ENCODE results near the gene CD27. TPM values are rescaled to one million over a fixed set of nuclear protein-coding genes. Genes with fewer than 3 reads are reported as not detected.
A peak's percentile ranks its signal among the peaks of the same experiment; 100 is the strongest.
"Not testable (repeated sequence)": the region's sequence is repeated elsewhere in the genome, so short reads cannot be mapped to it uniquely, and the experiment has no call there.

Gene CD27
- total RNA-seq, 4 donors from 2014 or later = 1.1 to 16.8 (median 2.3) TPM; not detected in 1

DNA sequence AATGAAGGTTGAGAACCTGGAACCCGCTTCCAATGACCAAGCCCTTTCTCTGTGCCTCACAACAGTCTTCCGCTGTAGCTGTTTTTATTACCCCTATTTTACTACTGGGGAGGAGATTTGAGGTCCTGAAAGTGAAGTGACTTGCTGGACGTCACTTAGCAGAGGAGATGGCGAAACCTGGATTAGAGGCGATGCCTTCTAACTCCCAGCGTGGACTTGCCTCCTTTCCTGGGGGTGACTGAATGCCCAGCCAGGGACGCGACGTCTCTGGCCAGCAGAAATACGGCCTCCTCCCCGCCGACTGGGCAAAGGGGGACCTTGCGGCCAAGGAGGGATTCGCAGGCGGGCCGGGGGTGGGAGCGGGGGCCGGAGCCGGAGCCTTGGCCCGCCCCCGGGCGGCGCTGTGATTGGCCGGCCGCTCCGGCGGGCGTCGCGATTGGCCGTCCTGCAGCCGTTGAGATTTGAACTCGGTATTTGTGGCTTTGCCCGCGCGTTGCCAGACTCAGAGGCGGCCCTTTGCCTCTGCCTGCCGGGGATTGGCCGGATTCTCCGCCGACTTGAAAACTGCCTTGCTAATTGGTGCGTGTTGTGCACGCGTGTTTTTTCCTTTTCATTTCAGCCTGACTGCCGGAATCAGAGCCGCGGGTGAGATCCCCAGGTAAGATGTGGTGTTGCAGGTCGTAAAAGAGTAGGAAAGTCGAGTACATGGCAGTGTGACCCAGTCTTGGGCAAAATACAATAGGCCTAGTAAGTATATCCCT lies 48.9 kb downstream of the CD27 start, which contains the start of gene NCAPD2:
Gene NCAPD2, plus strand, starts transcription at position 606 of the 761 bp plus-strand sequence. CDS start 997 bp downstream, outside the sequence.
- Histone ChIP-seq H3K9me3 (no peaks in the 10 kb centered on the region), H3K27me3 (no peaks in the 10 kb centered on the region), H3K27ac (peak within 1 kb of the TSS; percentile 97 to 99 (median 98)), H3K4me1 (peaks cover 13 to 27% (median 22%) of the 10 kb centered on the region in 4 donors), H3K36me3 (no peaks in the 10 kb centered on the region), H3K4me3 (peak within 1 kb of the TSS; percentile 52 to 87 (median 70))
- in situ Hi-C loops (cut with MboI; ENCODE audit: low pct_ligation_motif_present in 1 of 4, low pct_unique_long_range_greater_than_20kb in 1 of 4, low sequenced_read_pairs in 3 of 4) (no loop called here), intact Hi-C loops (cut with DNase I; ENCODE audit: low total_unique reads) (no loop called here)
- WGBS, 2 donors (ENCODE audit: low coverage in 1 of 2) = 0% methylated on average over 2 to 43 of the region's 49 CpGs
- peak; percentile 96 for DNase-seq
- TF ChIP-seq EP300 (IDR thresholded peaks at IDR 0.05; ENCODE audit: low read depth) = no peak
- TF ChIP-seq CTCF (IDR thresholded peaks at IDR 0.05) = peak; percentile 28 to 89 (median 47)
- peak; percentile 6 for TF ChIP-seq POLR2A (IDR thresholded peaks at IDR 0.05)
- no peak for TF ChIP-seq POLR2AphosphoS5 (IDR thresholded peaks at IDR 0.05)

DNA sequence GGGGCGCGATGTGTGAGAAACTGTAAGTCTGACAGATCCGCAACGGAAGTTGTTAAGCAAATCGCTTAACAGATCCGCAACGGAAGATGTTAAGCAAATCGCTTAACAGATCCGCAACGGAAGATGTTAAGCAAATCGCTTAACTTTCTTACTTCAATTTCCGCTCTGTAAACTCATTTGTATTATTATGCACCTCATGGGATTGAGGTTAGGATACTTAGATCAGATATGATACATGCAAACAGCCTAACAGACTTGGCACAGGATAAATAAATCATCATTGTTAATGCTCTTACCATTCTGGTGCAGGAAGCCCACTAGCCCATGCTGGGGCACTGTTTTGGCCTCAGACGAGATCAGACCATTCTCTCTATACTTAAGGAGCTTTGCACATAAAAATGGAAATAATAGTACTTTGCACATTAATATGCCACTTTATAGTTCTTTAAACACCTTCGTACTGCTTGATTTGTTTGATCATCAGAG lies 49.5 kb downstream of the CD27 start:
- in situ Hi-C loops (cut with MboI; ENCODE audit: low pct_ligation_motif_present in 1 of 4, low pct_unique_long_range_greater_than_20kb in 1 of 4, low sequenced_read_pairs in 3 of 4) = no loop called here
- no peaks in the 10 kb centered on the region for H3K9me3 ChIP-seq
- peaks cover 0 to 3% (median 0%) of the 10 kb centered on the region in 4 donors for H3K36me3 ChIP-seq
- peak overlapping the region; percentile 97 to 99 (median 98) for H3K27ac ChIP-seq
- peak overlapping the region; percentile 23 to 87 (median 64) for H3K4me3 ChIP-seq
- 0 to 1% methylated on average over 5 to 14 of the region's 14 CpGs for WGBS, 2 donors (ENCODE audit: low coverage in 1 of 2)
- TF ChIP-seq CTCF (IDR thresholded peaks at IDR 0.05) (no peak), EP300 (IDR thresholded peaks at IDR 0.05; ENCODE audit: low read depth) (no peak), POLR2A (IDR thresholded peaks at IDR 0.05) (no peak), POLR2AphosphoS5 (IDR thresholded peaks at IDR 0.05) (no peak)
- H3K4me1 ChIP-seq = peaks cover 13 to 27% (median 22%) of the 10 kb centered on the region in 4 donors
- intact Hi-C loops (cut with DNase I; ENCODE audit: low total_unique reads) = no loop called here
- DNase-seq = no peak
- H3K27me3 ChIP-seq = no peaks in the 10 kb centered on the region

DNA sequence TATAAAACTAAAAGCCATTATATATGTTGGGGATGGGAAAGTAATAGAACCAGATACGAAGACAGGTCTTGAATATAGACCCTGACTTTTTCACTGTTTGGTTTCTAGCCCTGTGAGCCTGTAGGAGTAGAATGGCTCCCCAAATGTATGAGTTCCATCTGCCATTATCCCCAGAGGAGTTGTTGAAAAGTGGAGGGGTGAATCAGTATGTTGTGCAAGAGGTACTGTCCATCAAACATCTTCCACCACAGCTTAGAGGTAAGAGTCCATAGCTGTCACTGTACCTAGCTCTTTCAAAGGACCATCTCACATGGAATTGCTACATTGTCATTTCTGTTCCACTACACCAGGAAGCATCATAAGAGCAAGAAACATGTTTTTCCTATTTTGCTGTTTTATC lies 50.2 kb downstream of the CD27 start:
- peak overlapping the region in 2 of 4 donors; percentile 52 to 77 for H3K4me3 ChIP-seq
- no peak for TF ChIP-seq POLR2A (IDR thresholded peaks at IDR 0.05)
- TF ChIP-seq EP300 (IDR thresholded peaks at IDR 0.05; ENCODE audit: low read depth) = no peak
- no peak for TF ChIP-seq POLR2AphosphoS5 (IDR thresholded peaks at IDR 0.05)
- no peak for TF ChIP-seq CTCF (IDR thresholded peaks at IDR 0.05)
- no peak for DNase-seq
- H3K27me3 ChIP-seq = no peaks in the 10 kb centered on the region
- peaks cover 0 to 5% (median 0%) of the 10 kb centered on the region in 4 donors for H3K36me3 ChIP-seq
- H3K4me1 ChIP-seq = peaks cover 13 to 27% (median 22%) of the 10 kb centered on the region in 4 donors
- intact Hi-C loops (cut with DNase I; ENCODE audit: low total_unique reads) (no loop called here), in situ Hi-C loops (cut with MboI; ENCODE audit: low pct_ligation_motif_present in 1 of 4, low pct_unique_long_range_greater_than_20kb in 1 of 4, low sequenced_read_pairs in 3 of 4) (no loop called here)
- H3K27ac ChIP-seq = peak overlapping the region in 1 of 4 donors; percentile 97
- WGBS, 2 donors (ENCODE audit: low coverage in 1 of 2) = 43 to 71% methylated on average over 1 of the region's 1 CpG
- H3K9me3 ChIP-seq = no peaks in the 10 kb centered on the region

- intact Hi-C loops (cut with DNase I; ENCODE audit: low total_unique reads); DNase-seq; H3K27me3 ChIP-seq; H3K27ac ChIP-seq; in situ Hi-C loops (cut with MboI; ENCODE audit: low pct_ligation_motif_present in 1 of 4, low pct_unique_long_range_greater_than_20kb in 1 of 4, low sequenced_read_pairs in 3 of 4); H3K4me3 ChIP-seq; H3K9me3 ChIP-seq; H3K36me3 ChIP-seq: not testable (repeated sequence)
- peaks cover 8 to 20% (median 18%) of the 10 kb centered on the region in 4 donors for H3K4me1 ChIP-seq
- WGBS, 2 donors (ENCODE audit: low coverage in 1 of 2) = 38 to 82% methylated on average over 2 to 3 of the region's 3 CpGs
These were observed 52.5 kb downstream of the CD27 start for GRCh38 chr12:6497291-6497690.

Data from transverse colon (tissue), 4 donors.